ENCODE data around the gene DLG2. TPM values are rescaled to one million over a fixed set of nuclear protein-coding genes. Genes with fewer than 3 reads are reported as not detected.

The DLG2 gene
- total RNA-seq, 2 experiments from 2014 or later: 1.3 to 1.7 TPM

DNA sequence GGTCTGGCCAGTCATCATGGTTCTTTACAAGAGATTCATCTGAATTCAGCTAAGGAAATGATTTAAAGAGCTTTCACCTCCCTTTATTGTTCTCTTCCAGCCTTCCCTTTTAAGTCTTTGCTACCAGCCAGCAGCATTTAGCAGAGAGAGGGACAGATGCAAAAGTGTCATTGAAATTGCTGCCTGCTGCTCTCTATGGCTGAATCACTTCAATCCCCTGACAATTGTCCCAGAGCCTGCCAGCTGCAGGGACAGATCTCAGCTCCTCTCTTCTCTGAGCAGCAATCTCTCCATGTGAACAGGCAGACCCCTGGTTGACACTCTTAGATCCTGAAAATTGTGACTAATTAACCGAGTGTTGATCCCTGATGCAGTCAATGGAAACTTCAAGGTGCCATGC lies 1524.0 kb downstream of the DLG2 start:
- H3K27me3 Mint-ChIP-seq: no peaks in the 10 kb centered on the region
- H3K4me3 Mint-ChIP-seq: no peak overlapping the region
- H3K9me3 Mint-ChIP-seq: peaks cover 4% of the 10 kb centered on the region
- POLR2A ChIA-PET: no interaction called here
- DNase-seq: no peak
- CTCF ChIA-PET: no interaction called here
- H3K36me3 Mint-ChIP-seq (ENCODE audit: low read depth): no peaks in the 10 kb centered on the region
- H3K27ac Mint-ChIP-seq: no peak overlapping the region
- H3K4me1 Mint-ChIP-seq: no peaks in the 10 kb centered on the region

DNA sequence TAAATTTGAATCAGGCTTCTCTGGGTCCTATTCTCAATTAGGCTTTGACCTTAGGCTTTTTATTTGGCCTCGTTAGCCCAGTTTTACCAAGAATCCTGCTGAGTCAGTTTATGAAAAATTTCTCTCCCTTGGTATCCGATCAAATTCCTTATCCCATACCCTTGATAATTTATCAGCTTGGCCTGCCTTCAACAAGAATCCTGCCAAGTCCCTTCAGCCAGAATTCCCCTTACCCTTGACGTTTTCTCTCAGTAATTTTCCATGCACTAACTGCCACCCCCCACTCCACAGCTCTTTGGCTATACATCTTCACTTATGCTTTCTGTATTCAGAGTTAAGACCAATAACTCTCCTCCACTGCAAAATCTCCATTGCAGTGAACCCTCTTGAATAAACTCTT lies 1530.0 kb downstream of the DLG2 start:
- H3K4me3 Mint-ChIP-seq: no peak overlapping the region
- POLR2A ChIA-PET: no interaction called here
- H3K9me3 Mint-ChIP-seq: peaks cover 6% of the 10 kb centered on the region
- no peaks in the 10 kb centered on the region for H3K36me3 Mint-ChIP-seq (ENCODE audit: low read depth)
- DNase-seq: no peak
- no peak overlapping the region for H3K27ac Mint-ChIP-seq
- H3K4me1 Mint-ChIP-seq: no peaks in the 10 kb centered on the region
- H3K27me3 Mint-ChIP-seq: no peaks in the 10 kb centered on the region
- CTCF ChIA-PET: no interaction called here

DNA sequence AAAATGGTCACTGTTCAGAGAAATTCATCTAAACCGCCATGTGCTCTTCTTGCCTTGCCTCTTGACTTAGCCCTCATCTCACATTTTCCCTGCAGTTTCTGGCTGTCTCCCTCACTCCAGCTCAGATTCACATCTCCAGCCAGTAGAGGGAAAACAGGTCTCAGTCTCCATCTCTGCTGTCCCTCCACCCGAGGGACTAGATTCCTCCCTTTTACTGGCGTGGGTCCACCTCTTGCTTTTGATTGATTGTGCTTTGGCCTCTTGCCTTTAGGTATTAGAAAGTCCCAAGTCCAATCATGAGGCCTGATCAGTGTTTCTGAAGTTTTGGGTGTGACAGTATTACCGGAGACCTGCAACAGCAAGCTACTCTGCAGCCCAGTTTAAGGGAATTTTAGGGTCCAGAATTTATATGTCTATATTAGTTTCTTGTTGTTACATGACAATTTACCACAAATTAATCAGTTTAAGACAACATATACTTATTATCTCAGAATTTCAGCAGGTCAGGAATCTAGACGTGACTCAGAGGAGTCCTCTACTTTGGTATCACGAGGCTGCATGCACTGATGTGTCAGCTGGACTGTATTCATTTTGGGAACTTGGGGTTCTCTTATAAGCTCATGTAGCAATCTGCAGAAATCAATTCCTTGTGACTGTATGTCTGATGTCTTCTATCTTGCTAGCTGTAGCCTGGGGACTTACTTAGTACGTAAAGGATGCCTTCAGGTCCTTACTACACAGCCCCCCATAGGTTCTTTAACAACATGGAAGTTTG lies 1535.7 kb downstream of the DLG2 start:
- no peak for DNase-seq
- Mint-ChIP-seq H3K27me3 (no peaks in the 10 kb centered on the region), H3K9me3 (peaks cover 7% of the 10 kb centered on the region), H3K27ac (no peak overlapping the region), H3K36me3 (ENCODE audit: low read depth) (no peaks in the 10 kb centered on the region), H3K4me3 (no peak overlapping the region), H3K4me1 (no peaks in the 10 kb centered on the region)
- ChIA-PET CTCF (no interaction called here), POLR2A (no interaction called here)

DNA sequence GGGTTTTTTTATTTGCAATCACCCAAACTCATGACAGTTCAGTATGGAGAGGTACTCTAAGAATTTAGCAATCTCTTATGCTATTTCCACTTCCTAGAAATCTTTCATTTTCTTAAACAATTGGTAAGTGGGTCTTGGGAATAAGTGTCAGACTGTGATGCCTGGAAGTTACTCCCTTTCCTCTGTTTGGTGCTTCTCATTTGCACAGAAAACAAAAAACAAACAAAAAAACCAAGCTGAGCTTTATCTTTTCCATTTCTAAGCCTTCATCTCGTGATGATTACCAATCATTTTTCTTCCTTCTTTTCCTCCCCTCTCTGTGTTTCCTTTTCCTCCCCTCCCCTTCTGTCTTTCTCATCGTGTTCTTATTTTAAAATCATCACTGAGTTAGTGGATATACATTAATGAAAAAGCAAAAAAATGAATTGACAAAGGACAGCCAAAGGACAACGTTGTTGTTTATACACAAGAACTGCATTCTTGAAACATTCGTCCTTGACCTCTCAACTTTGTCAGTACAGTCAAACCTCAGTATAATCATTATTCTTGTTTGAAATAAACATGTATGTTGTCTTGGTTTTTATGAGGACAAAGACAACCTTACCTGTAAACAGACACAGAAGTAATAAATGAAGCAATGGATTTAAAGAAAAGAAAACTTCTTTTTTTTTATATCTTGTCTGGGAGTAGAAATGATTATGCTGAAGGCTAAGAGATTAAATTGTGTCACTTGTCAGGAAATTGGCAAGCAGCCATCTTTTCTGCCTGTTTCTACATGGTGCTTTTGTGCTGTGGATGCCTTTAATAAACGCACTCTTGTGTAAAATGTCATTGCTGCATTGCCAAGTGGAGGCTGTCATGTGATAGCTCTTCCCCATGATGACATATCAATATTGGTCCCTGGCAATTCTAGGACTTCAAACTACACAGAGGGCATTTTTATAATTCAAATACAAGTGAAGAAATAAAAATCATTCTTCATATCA lies 1537.8 kb downstream of the DLG2 start:
- H3K27me3 Mint-ChIP-seq: no peaks in the 10 kb centered on the region

DNA sequence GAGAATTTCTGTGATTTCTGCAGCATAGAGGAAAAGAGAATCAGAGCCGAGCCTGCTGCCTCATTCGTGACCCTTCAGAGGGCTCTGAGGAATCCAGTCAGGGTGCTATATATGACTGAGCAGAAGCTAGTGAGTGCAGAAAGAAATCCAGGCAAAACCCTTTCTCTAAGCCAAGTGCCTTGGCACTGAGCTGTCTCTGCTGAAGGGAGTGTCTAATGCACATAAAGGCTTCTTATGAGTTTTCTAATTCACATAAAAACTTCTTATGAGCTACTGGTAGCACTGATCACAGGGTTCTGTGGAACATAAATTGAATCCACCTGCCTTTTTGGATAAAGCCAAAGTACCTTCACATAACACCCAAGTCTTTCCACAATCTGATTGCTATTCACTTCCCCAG lies 1555.3 kb downstream of the DLG2 start:
- Mint-ChIP-seq H3K9me3 (peaks cover 12% of the 10 kb centered on the region), H3K4me1 (no peaks in the 10 kb centered on the region), H3K36me3 (ENCODE audit: low read depth) (no peaks in the 10 kb centered on the region), H3K27ac (no peak overlapping the region), H3K4me3 (no peak overlapping the region), H3K27me3 (no peaks in the 10 kb centered on the region)
- CTCF ChIA-PET: no interaction called here
- no peak for DNase-seq
- POLR2A ChIA-PET: no interaction called here

More for the DNA sequence above, 1537.8 kb downstream of the DLG2 start:
- peaks cover 7% of the 10 kb centered on the region for H3K9me3 Mint-ChIP-seq
- ChIA-PET CTCF (no interaction called here), POLR2A (no interaction called here)
- no peak for DNase-seq
- H3K36me3 Mint-ChIP-seq (ENCODE audit: low read depth): no peaks in the 10 kb centered on the region
- no peaks in the 10 kb centered on the region for H3K4me1 Mint-ChIP-seq
- H3K27ac Mint-ChIP-seq: no peak overlapping the region
- no peak overlapping the region for H3K4me3 Mint-ChIP-seq

DNA sequence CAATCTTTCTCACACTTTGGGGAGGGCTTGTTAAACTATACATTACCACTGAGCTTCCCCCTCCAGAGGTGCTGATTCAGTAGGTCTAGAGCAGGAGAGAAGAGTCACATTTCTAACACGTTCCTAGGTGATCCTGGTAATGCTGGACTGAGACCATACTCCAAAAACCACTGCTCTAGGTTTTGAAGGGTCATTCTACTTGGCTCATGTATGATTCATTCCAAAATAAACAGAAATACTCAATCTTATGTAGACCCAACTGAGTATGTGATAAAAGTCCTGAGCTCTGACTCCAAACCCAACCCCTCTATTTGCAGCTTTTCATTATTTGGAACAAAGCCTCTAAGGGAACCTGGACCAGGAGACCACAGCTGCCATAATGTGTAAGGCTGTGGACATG lies 1558.1 kb downstream of the DLG2 start:
- ChIA-PET POLR2A (no interaction called here), CTCF (no interaction called here)
- Mint-ChIP-seq H3K36me3 (ENCODE audit: low read depth) (no peaks in the 10 kb centered on the region), H3K9me3 (peaks cover 9% of the 10 kb centered on the region), H3K27me3 (no peaks in the 10 kb centered on the region), H3K4me3 (no peak overlapping the region), H3K27ac (no peak overlapping the region), H3K4me1 (no peaks in the 10 kb centered on the region)
- no peak for DNase-seq

DNA sequence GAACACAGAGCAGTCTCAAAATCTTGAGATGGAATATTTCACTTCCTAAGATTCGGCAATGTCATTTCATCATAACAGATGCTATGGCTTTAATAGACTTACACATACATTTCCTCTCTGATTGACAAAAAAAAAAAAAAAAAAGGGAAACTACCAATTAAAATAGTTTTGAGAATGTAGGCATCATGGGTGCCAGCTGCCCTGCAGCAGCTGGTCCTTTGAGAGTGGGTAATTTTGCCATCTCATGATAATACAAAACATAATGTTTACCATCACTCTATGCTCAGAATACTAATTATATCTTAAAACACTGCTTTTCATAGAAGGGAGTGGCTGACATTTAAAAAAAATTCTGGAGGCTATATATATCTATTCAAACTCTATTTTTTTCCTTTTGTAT lies 1565.4 kb downstream of the DLG2 start:
- no peaks in the 10 kb centered on the region for H3K4me1 Mint-ChIP-seq
- H3K27ac Mint-ChIP-seq: no peak overlapping the region
- H3K9me3 Mint-ChIP-seq: peaks cover 6% of the 10 kb centered on the region
- no peak for DNase-seq
- no peaks in the 10 kb centered on the region for H3K36me3 Mint-ChIP-seq (ENCODE audit: low read depth)
- CTCF ChIA-PET: no interaction called here
- POLR2A ChIA-PET: no interaction called here
- H3K27me3 Mint-ChIP-seq: no peaks in the 10 kb centered on the region
- no peak overlapping the region for H3K4me3 Mint-ChIP-seq

DNA sequence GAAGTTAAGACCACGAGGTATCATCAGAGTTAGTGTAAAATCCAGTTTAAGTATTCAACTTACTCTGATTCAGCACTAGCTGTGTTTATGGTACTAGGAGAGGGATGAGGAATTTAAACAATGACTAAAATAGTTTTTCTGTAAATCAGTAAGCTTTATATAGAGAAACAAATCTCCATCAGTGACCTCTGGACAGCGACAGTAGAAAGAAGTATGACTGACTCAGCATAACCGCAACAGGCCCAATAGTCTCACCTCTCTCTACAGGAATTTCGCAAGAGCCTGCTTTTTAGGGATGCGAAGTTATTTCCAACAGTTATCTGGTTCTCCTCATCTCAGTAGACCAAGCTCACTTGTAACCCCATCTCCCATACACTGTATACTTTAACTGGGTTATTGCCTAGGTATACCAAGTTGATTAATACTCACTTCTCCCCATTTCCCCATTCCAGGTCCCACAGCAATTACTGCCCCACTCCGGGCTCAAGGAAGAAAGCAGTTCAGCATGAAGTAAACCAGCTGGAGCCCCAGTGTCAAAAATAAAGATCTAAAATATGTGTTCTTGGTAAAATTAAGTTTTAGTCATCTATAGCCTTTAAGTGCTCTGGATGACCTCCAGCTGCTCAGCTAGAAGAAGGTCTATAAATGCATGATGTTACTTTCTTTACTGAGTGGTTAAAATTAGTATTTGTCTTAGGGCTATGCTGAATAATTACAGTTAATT lies 1570.3 kb downstream of the DLG2 start:
- ChIA-PET CTCF (interaction anchor here (0.9 kb wide), 1 partner anchor 229 kb away, joined by 3 read pairs; no protein-coding TSS in a partner anchor), POLR2A (no interaction called here)
- Mint-ChIP-seq H3K27ac (no peak overlapping the region), H3K4me3 (no peak overlapping the region), H3K36me3 (ENCODE audit: low read depth) (no peaks in the 10 kb centered on the region), H3K27me3 (no peaks in the 10 kb centered on the region), H3K9me3 (peaks cover 10% of the 10 kb centered on the region), H3K4me1 (no peaks in the 10 kb centered on the region)
- DNase-seq: no peak

DNA sequence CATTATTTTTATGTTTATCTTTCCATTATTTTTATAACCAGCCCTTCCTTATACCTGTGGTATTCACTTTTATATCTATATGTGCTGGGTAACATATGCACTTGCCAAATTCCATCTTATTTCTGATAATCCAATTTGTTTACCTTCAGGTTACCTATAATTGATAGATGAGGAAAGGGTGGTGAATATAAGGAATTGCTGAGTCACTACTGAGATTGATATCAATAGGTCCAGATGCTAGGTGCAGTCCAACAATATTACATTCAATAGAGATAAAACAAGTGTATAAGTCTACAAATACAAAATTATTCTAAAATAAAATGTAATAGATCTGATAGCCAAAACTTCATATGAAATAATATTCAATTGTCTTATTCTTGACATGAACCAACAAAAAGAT lies 1582.0 kb downstream of the DLG2 start:
- no peaks in the 10 kb centered on the region for H3K36me3 Mint-ChIP-seq (ENCODE audit: low read depth)
- peaks cover 12% of the 10 kb centered on the region for H3K9me3 Mint-ChIP-seq
- no peaks in the 10 kb centered on the region for H3K4me1 Mint-ChIP-seq
- DNase-seq: no peak
- ChIA-PET POLR2A (no interaction called here), CTCF (no interaction called here)
- H3K4me3 Mint-ChIP-seq: no peak overlapping the region
- no peaks in the 10 kb centered on the region for H3K27me3 Mint-ChIP-seq
- no peak overlapping the region for H3K27ac Mint-ChIP-seq

DNA sequence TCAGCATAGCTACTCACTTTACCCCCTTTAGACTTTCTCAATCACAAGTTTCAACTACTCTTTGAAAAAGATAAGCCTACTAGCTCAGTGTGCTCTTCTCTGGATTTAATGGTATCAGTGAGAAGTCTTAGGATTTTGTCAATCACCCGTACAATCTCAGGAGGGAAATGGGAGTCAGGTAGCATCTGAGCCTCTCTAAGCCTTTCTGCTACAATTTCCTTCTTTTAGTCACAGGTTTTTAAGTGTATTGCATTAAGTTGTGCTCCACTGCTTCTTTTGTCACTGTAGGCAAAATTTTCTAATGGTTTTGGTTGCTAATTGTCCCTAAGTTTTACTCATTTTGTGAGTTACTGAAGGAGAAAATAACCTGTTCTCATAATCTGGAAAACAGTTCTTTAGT lies 1582.4 kb downstream of the DLG2 start:
- CTCF ChIA-PET: no interaction called here
- Mint-ChIP-seq H3K9me3 (peaks cover 8% of the 10 kb centered on the region), H3K4me1 (no peaks in the 10 kb centered on the region), H3K27ac (no peak overlapping the region), H3K4me3 (no peak overlapping the region), H3K27me3 (no peaks in the 10 kb centered on the region), H3K36me3 (ENCODE audit: low read depth) (no peaks in the 10 kb centered on the region)
- DNase-seq: no peak
- POLR2A ChIA-PET: no interaction called here

DNA sequence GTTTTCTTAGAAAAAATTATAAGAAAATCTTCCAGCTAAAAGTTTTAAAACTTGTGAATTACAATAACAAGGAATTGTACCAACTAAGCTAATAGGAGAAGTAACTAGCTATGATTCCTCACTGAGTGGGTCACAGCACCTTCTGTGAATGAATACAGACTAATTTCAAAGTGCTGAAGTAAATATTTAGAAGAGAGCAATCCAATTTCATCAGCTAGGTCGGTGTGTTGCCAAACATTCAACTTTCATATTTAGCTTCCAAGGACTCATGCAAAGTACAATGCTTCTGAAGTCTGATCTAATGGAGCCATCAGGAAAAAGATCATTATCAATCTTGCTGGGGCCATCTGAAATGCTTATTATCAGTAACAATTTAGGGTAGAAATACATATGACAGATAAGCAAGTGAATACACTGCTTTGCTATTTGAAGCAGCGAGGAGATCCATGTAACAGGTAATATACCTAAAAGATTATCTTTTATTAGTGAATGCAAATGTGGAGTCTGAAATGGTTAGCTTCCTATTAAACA lies 1590.4 kb downstream of the DLG2 start:
- H3K9me3 Mint-ChIP-seq: peaks cover 8% of the 10 kb centered on the region
- H3K4me1 Mint-ChIP-seq: no peaks in the 10 kb centered on the region
- no peak overlapping the region for H3K27ac Mint-ChIP-seq
- no peaks in the 10 kb centered on the region for H3K27me3 Mint-ChIP-seq
- no peak overlapping the region for H3K4me3 Mint-ChIP-seq
- ChIA-PET CTCF (no interaction called here), POLR2A (no interaction called here)
- H3K36me3 Mint-ChIP-seq (ENCODE audit: low read depth): no peaks in the 10 kb centered on the region
- no peak for DNase-seq

DNA sequence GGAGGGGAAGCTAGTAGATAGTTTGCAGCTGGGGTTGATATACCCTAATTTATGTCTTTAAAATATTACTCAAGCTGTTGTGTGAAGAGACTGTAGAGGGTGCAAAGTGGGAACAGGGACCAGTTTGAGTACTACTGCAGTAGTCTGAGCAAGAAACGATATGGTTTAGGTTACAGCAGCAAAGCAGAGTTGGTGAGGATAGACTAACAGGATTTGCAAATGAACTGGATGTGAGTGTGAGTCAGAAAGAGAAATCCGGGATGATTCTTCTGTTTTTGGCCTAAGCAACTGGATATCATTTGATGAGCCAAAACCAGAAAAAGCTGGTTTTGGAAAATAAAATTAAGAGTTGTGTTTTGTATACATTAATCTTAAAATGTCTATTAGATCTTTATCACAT lies 1591.5 kb downstream of the DLG2 start:
- Mint-ChIP-seq H3K4me3 (no peak overlapping the region), H3K36me3 (ENCODE audit: low read depth) (no peaks in the 10 kb centered on the region), H3K9me3 (peaks cover 10% of the 10 kb centered on the region), H3K4me1 (no peaks in the 10 kb centered on the region), H3K27ac (no peak overlapping the region), H3K27me3 (no peaks in the 10 kb centered on the region)
- no peak for DNase-seq
- POLR2A ChIA-PET: no interaction called here
- CTCF ChIA-PET: no interaction called here

DNA sequence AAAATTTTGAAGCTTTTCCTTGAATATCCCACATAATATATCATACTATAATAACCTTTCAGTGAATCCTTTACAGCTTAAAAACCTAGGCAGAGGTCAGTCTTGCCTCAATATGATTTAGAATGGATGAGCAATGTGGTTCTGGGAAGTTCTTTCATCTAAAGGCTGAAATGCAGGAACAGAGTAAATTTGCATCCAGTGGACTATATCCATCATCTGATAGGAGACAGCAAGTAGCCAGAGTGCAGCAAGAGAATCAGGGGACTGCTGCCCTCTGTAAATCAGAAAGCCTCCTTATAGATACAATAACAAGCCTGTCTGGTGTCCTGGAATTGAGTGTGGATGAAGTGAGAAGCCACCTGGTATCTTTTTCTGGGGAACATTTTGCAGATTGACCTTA lies 1592.7 kb downstream of the DLG2 start:
- ChIA-PET CTCF (no interaction called here), POLR2A (no interaction called here)
- H3K27me3 Mint-ChIP-seq: no peaks in the 10 kb centered on the region
- no peak for DNase-seq
- H3K9me3 Mint-ChIP-seq: peaks cover 10% of the 10 kb centered on the region
- H3K27ac Mint-ChIP-seq: no peak overlapping the region
- H3K4me1 Mint-ChIP-seq: no peaks in the 10 kb centered on the region
- H3K4me3 Mint-ChIP-seq: no peak overlapping the region
- H3K36me3 Mint-ChIP-seq (ENCODE audit: low read depth): no peaks in the 10 kb centered on the region

All from activated CD4-positive, alpha-beta memory T cell treated with anti-CD3 and anti-CD28 coated beads, Interleukin-2, amount 10 ng/mL, durations not matched to agents 7 days and 5 days (primary cell).